Stimulated activated CD8-positive, alpha-beta memory T cell treated with anti-CD3 and anti-CD28 coated beads, Interleukin-4, amount 100 ng/mL, for 24 hours (primary cell): ENCODE data around the gene LSM14A.
"Not testable (repeated sequence)": the region's sequence is repeated elsewhere in the genome, so short reads cannot be mapped to it uniquely, and the experiment has no call there.

Experiments used
- DNase-seq: peaks from one replicate; pipeline ENCODE4 v3.0.0-alpha.2; 2020; ENCODE audit warnings: low read depth

The LSM14A gene

DNA sequence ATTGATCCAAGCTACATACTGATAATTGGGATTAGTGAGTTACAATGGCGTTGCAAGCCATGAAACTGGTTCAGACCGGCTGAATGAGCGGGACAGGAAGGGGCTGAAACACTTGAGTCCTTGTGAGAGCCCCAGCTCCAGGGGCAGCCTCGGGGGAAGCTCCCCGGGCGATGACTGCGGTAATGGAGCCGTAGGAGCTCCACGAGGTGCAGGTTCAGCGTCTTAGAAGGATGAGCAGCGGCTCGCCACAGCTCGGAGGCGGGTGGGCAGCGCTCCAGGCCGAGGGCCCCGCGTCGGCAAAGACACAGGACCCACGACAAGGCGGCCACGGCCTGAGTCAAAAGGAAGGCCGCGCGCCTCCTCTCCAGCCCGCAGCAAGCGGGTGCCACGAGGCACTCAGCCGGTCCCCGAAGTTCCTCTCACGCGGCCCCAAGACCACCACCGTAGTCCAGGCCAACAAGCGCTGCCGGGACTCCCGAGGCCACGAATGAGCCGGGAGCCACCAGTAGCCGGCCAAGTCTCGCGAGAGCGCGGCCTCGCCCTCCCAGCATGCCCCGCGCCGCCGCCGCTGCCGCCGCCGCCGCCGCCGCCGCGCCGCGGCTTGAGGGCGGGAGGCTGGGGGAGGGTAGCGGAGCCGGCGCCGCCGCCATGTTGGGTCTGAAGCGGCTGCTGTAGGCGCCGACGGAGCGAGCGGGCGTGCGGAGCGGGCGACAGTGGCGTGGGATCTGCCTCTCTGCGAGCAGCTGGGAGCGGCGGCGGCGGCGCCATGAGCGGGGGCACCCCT is at the start of gene LSM14A:
LSM14A (plus strand) TSS at position 628 of the 784 bp plus-strand sequence; CDS start at position 767, 139 bp downstream.
- peak; percentile 82 for DNase-seq

DNA sequence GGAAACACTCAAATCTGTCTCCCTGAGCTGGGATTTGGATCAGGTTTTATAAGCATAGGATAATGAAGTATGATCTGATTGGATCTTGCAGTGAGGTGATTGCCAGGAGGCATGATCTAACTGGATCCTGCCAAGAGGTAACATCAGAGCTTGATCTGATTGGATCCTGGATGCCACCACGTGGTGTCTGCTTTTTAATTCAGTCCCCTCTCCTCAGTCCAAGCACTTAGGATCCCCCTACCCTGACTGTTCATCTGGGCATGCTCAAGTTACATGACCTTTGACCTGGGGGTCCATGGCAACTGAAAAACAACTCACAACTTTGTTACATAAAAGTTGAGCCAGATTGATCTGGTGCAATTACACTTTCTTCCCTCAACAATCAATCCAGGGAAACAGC is 47.5 kb upstream of the LSM14A start:
- DNase-seq, result no peak

DNA sequence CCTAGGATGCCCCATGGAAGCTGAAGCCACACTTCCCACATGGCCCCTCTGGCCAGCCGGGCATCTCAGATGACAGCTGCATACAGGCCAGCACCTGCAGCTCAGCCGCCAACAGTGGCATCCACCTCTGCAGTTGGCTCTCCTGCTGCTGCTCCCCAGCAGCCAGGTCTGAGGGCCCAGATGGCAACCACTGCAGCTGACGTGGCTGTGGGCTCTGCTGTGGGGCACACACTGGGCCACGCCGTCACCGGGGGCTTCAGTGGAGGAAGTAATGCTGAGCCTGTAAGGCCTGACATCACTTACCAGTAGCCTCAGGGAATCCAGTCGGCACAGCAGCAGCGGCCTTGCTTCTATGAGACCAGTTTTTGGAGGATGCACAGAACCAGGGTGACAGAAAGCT is 45.3 kb upstream of the LSM14A start:
- no peak for DNase-seq

DNA sequence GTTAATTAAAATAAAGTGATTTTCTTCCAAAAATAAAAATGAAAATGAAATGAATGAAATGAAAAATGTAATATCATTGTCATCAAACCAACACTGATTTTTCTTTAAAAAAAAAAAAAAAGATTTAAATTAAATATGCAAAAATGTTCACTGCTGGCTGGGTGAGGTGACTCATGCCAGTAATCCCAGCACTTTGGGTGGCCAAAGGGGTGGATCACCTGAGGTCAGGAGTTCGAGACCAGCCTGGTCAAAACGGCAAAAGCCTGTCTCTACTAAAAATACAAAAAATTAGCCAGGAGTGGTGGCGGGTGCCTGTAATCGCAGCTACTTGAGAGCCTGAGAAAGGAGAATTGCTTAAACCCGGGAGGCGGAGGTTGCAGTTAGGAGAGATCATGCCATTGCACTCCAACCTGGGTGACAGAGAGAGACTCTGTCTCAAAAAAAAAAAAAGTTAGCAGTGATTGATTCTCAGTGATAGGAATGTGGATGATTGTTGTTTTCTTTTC is 44.6 kb upstream of the LSM14A start:
- no peak for DNase-seq

DNA sequence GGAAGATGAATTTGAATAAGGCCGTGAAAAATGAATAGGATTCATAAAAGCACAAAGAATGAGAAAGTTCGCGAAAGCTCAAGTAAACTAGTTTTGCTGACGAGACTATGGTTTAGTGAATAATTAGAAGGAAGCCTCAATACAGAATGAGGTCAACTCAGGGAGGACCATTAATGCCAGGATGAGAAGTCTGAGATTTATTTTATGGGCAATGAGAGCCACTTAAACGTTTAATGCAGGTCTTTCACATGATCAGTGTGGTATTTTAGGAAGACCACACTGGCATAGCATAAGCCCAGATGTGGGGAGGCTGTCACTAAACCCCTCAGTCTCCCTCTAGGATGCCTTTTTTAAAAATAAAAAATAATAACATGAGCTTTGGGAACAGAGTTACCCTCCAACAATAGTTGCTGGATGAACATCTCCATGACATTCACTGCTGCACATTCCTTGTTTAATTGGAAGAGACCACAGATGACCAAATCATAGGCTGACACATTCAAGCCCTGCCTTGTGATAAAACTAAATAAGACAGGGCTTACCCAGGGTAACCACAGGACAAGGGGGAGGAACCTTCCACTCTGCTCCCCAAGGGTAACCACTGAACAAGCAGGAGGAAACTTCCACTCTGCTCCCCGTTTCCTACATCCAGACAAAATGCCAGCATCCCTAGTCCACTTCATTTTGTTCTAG is 43.6 kb upstream of the LSM14A start:
- no peak for DNase-seq

DNA sequence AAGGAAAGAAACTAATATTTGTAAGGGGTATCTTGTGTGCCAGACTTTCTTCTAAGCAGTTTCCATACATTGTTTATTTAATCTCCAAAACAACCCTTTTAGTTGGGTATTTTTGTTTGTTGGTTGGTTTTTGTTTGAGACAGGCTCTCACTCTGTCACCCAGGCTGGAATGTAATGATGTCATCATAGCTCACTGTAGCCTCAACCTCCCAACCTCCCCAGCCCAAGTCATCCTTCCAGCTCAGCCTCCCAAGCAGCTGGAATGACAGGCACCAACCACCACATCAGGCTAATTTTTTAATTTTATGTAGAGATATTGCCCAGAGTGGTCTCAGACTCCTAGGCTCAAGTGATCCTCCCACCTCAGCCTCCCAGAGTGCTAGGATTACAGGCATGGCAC is 41.2 kb upstream of the LSM14A start:
- no peak for DNase-seq

DNA sequence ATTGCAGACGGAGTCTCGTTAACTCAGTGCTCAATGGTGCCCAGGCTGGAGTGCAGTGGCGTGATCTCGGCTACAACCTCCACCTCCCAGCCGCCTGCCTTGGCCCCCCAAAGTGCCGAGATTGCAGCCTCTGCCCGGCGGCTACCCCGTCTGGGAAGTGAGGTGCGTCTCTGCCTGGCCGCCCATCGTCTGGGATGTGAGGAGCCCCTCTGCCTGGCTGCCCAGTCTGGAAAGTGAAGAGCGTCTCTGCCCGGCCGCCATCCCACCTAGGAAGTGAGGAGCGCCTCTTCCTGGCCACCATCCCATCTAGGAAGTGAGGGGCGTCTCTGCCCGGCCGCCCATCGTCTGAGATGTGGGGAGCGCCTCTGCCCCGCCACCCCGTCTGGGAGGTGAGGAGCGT is 40.2 kb upstream of the LSM14A start:
- not testable (repeated sequence) for DNase-seq

DNA sequence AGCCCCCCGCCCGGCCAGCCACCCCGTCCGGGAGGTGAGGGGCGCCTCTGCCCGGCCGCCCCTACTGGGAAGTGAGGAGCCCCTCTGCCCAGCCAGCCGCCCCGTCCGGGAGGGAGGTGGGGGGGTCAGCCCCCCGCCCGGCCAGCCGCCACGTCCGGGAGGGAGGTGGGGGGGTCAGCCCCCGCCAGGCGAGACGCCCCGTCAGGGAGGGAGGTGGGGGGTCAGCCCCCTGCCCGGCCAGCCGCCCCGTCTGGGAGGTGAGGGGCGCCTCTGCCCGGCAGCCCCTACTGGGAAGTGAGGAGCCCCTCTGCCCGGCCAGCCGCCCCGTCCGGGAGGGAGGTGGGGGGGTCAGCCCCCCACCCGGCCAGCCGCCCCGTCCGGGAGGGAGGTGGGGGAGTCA is 39.6 kb upstream of the LSM14A start:
- DNase-seq, result not testable (repeated sequence)

DNA sequence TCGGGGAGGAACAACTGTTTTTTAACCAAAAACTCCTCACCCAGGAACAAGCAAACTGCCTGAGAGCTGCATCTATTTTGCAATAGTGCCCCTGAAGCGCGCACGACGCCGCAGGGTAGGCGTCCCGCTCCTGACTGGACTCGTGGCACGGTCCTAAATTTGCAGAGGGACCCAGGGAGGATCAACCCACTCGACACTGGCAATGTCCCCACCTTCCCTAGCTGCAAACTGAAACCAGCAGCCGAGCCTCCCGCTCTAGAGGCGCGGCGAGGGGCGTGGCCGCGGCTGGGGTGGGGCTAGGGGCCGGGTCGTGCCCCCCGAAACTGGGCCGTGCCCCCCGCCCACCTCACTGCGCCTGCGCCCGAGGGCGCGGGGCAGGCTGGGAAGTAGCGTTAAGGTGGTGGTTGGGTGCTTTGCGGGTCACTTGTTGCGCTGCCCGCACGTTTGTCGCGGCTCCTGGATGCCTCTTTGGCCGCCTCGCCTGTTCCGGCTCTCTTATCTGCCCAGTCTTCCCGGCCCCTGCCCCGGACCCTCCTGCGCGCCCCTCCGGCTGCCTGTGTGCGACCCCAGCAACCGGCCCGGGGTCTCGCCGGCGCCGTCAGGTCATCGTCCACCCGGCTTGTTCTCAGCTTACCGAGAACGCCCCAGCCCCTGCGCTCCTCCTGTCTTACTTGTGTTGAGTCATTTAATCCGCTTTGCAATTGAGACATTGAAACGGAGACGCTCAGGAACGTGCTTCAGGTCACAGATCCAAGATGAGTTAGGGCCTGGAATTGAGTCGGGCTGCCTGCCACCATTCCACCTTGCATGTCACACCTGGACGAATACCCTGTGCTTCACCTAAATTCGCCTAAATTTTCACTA is 37.9 kb upstream of the LSM14A start:
- peak; percentile 92 for DNase-seq

DNA sequence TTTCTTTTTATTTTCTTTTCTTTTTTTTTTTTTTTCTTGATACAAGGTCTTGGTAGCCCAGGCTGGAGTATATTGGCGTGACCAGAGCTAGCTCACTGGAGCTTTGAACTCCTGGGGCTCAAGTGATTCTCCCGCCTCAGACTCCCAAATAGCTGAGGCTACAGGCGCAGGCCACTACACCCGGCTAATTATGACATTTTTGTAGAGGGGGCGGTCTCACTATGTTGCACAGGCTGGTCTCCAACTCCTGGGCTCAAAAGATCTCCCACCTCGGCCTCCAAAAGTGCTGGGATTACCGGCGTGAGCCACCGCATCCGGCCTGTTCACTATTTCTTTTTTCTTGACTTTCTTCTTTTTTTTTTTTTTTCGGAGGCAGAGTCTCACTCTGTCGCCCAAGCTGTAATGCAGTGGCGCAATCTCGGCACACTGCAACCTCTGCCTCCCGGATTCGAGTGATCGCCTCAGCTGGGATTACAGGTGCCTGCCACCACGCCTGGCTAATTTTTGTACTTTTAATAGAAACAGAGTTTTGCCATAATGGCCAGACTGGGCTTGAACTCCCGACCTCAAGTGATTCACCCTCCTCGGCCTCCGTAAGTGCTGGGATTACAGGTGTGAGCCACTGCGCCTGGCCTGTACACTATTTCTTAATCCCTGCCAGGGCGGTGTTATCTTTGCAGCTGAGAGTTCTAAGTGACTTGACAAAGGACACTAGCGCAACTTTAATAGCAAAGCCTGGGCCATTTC is 37.1 kb upstream of the LSM14A start:
- DNase-seq, result no peak

DNA sequence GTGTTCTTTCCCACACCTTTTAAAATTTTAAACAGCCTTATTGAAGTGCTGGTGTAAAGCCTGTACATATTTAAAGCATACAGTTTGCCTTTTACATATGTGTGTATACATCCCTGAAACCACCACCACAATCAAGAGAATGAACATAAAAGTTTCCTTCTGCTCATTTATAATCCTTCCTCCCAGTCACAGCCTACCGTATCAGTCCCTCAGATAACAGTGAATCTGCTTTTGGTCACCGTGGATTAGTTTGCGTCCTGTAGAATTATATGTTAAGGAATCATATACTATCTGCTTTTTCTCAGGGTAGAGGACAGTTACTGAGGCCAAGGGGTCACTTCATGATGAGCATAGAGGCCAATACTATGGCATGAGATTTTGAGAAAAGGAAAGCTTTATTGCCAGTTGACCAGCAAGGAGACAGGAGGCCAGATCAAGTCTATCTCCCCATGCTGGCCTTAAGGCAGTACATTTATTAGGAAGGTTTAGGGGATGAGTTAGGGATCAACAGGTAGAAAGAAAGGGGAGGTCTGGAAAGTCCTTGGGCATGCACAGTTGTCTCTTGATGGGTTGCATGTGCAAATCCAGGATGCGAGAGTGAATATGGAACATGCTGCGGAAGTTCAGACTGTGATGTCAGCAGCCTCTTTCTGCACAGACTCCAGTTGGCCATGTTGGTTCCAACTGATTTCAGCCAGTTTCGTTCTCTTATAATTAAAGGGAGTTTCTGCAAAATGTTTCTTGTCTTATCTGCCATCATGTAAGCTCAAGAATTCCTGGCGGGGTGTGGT is 36.3 kb upstream of the LSM14A start:
- no peak for DNase-seq

DNA sequence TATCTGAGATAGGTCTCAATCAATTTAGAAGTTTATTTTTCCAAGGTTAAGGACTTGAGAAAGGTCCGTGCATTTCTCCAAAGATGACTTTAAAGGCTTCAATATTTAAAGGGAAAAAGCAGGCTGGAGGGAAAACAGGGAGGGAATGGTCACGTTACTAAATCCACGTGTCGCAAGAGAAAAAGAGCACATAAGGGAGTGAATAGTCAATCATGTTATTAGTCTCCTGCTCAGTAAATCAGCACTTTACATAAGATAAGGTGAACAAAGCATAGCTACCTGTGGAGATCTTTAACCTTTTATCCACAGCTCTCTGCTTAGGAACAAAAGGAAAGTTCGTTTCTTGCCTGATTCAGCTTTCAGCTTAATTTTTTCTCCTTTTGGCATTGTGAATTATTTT is 31.3 kb upstream of the LSM14A start:
- DNase-seq, result no peak

DNA sequence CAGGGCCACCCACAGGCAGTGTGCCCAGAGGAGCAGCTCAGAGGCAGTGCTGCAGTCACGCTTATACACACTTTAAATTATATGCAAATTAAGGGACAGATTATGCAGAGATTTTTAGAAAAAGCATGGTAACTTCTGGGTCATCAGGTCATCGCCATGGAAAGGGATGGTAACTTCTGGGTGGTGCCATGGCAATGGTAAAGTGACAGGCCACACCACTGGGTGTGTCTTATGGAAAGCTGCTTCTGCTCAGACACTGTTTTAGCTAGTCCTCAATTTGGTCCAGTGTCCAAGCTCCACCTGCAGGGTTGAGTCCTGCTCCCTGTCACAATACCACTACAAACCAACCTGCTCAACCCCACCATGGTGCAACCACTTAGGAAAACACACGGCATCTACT is 29.9 kb upstream of the LSM14A start:
- no peak for DNase-seq

DNA sequence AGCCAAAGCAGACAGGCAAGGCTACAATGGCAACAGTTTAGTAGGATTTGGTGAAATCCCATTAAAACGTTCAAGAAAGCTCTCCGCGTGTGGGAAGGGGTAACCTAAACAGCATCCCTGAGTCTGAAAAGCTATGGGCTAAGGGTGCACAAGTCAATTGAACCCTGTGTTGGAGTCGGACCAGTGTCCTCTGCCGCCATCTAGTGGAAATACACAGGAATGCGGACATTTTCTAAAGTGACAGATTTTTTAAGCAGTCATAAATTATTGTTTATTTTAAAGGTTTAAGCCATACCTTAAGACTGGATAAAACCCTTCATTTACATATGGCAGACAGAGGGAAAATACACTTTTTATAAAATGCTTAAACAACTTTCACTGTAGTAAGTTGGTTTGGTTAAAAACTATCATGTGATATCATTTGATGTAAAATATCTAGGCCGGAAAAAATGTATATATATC is 26.5 kb upstream of the LSM14A start:
- peak; percentile 9 for DNase-seq

DNA sequence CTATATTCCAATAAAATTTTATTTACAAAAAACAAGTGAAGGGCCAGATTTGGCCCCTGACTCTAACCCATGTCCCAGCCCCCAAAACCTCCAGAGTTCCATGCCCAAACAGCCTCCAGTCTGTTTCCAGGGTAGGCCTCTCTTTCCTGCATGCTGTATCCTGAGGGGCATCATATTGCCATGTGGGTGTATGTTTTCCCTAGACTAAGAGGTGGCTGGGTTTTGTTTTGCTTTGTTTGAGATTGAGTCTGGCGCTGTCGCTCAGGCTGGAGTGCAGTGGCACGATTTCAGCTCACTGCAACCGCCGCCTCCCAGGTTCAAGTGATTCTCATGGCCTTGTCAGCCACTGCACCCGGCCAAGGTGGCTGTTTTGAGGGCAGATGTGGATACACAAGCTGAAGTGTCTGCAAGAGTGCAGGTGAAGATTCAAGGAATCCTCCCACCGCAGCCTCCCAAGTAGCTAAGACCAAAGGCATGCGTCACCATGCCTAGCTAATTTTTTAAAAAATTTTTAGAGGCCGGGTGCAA is 23.6 kb upstream of the LSM14A start:
- no peak for DNase-seq

DNA sequence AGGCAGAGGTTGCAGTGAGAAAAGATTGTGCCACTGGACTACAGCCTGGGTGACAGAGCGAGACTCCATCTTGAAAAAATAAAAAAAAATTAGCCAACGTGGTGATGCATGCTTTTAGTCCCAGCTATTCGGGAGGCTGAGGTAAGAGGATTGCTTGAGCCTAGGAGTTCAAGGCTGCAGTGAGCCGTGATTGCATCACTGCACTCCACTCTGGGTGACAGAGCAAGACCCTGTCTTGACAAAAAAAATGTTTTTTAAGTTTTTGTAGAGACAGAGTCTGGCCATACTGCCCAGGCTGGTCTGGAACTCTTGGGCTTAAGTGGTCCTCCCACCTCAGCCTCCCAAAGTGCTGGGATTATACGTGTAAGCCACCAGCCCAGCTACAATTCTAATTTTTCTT is 22.4 kb upstream of the LSM14A start:
- no peak for DNase-seq

DNA sequence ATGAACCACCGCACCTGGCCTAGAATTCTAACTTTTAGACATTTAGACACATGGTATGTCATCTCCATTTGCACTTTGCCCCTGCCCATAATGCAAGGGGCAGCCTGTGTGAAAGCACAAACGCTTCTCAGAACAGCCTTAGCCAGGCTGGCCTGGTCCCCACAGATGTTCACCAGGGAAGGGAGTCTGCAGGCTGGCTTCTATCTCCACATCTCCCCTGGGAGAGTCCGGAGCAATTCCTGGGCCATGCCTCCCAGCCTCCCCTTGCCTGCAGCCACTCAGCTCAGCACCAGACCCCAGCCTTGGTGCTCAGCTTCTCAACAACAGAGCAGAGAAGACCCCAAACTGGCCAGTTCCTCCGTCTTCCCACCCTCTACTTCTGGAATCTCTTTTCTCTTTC is 21.7 kb upstream of the LSM14A start:
- no peak for DNase-seq

DNA sequence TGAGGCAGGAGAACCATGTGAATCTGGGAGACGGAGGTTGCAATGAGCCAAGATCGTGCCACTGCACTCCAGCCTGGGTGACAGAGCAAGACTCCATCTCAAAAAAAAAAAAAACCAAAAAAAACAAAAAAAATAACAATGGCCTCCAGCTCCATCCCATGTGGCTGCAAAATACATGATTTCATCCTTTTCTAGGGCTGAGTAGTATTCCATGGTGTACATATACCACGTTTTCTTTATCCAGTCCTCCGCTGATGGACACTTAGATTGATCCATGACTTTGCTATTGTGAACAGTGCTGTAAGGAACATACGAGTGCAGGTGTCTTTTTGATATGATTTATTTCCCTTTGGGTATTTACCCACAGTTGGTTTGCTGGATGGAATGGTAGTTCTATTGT is 20.9 kb upstream of the LSM14A start:
- no peak for DNase-seq

DNA sequence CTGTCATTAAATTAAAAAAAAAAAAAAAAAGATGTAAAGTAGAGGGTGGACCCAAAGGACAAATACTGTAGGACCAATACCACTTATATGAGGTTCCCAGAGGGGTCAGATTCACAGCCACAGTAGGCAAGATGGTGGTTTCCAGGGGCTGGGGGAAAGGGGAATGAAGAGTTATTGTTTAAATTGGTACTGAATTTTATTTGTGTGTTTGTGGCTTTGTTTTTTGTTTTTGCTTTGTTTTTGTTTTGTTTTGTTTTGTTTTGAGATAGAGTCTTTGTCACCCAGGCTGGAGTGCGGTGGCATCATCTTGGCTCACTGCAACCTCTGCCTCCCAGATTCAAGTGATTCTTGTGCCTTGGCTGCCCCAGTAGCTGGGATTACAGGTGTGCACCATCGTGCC is 17.9 kb upstream of the LSM14A start:
- DNase-seq, result no peak

DNA sequence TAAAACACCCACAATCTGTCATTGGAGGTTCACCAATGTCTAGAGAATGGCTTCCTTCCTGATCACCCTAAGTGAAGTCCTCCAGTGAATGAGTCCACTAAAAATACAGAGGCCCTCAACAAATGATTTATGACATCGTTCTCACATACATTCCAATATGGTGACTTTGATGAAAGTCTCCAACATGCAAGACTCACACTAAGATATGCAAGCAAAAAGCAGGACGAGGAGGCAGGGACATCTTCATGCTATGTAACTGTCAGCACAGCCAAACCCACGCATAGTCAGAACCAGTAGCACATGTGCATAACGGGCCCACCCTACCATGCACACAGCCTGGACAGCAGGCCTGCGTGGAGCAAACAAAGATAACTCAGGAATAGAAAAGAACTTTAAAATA is 16.6 kb upstream of the LSM14A start:
- DNase-seq, result no peak

DNA sequence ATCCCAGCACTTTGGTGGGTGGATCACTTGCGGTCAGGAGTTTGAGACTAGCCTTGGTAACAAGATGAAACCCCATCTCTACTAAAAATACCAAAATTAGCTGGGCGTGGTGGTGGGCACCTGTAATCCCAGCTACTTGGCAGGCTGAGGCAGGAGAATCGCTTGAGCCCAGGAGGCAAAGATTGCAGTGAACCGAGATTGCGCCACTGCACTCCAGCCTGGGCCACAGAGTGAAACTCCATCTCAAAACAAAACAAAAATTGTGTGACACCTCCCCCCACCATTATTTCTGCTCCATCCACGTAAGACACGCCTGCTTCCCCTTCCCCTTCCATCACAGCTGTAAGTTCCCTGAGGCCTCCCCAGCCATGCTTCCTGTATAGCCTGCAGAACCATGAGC is 13.3 kb upstream of the LSM14A start:
- DNase-seq, result not testable (repeated sequence)
